IMR-90 (cell line): ENCODE results near the gene PRTG. TPM values are rescaled to one million over a fixed set of nuclear protein-coding genes. Genes with fewer than 3 reads are reported as not detected.

Experiments
- ATAC-seq: fragments of 200-7000 bp; cut with Tn5 transposase; 2 replicates; pipeline ENCODE4 v1.9.1; 2020; ENCODE audit warnings: low read depth, mild to moderate bottlenecking, moderate library complexity
- BruUV-seq: library from RNA; stranded (reverse); fragments of 400-500 nt; replicated peaks from 2 replicates; lab custom pipeline; 2021; lab: Mats Ljungman, UMichigan
- CTCF ChIA-PET: fragments of 300-600 bp; formaldehyde crosslinking; extraction: SDS; loops from one replicate; lab custom pipeline; 2021; ENCODE audit warnings: antibody characterized with exemption; lab: Yijun Ruan, JAX
- POLR2A ChIA-PET: fragments of 300-600 bp; sonication (Branson Sonifier 250); formaldehyde crosslinking; loops from one replicate; lab custom pipeline; 2022; ENCODE audit warnings: antibody characterized with exemption; ENCODE audit not compliant: unreplicated experiment; lab: Charles Lee
- DNase-seq: peaks from one replicate; pipeline ENCODE4 v3.0.0; 2013
- H2AFZ ChIP-seq: replicated peaks from 2 replicates; pipeline ENCODE3; 2013; ENCODE audit warnings: low read length, mild to moderate bottlenecking; ENCODE audit not compliant: poor library complexity
- H2AK5ac ChIP-seq: 2 replicates; pipeline ENCODE4 v1.6.1; 2013; ENCODE audit warnings: low read depth, low read length, inconsistent platforms
- H2AK9ac ChIP-seq: replicated peaks from 2 replicates; pipeline ENCODE3; 2013; ENCODE audit warnings: mild to moderate bottlenecking, low read depth, low read length, moderate library complexity; ENCODE audit not compliant: poor library complexity
- H2BK120ac ChIP-seq: 2 replicates; pipeline ENCODE4 v1.6.1; 2013; ENCODE audit warnings: low read depth, low read length, inconsistent platforms
- H2BK15ac ChIP-seq: 3 replicates; pipeline ENCODE4 v1.6.1; 2013; ENCODE audit warnings: low read depth, low read length, inconsistent platforms
- H2BK20ac ChIP-seq: 2 replicates; pipeline ENCODE4 v1.6.1; 2013; ENCODE audit warnings: low read depth, mild to moderate bottlenecking, inconsistent platforms, low read length, moderate library complexity
- H2BK5ac ChIP-seq: 2 replicates; pipeline ENCODE4 v1.6.1; 2013; ENCODE audit warnings: mild to moderate bottlenecking, low read depth, low read length, inconsistent platforms; ENCODE audit not compliant: poor library complexity, severe bottlenecking
- H3K14ac ChIP-seq: replicated peaks from 2 replicates; pipeline ENCODE4 v1.6.1; 2013; ENCODE audit warnings: low read depth, low read length, inconsistent platforms
- H3K18ac ChIP-seq: 2 replicates; pipeline ENCODE4 v1.6.1; 2013; ENCODE audit warnings: low read depth, low read length, control low read depth
- H3K23ac ChIP-seq: 2 replicates; pipeline ENCODE4 v1.6.1; 2013; ENCODE audit warnings: low read depth, low read length, inconsistent platforms
- H3K27ac ChIP-seq: 2 replicates; pipeline ENCODE4 v1.5.1; 2013; ENCODE audit warnings: mild to moderate bottlenecking, control low read depth, low read length; ENCODE audit not compliant: insufficient read depth
- H3K27me3 ChIP-seq: 2 replicates; pipeline ENCODE4 v1.6.1; 2013; ENCODE audit warnings: low read length; ENCODE audit not compliant: control insufficient read depth, insufficient read depth
- H3K36me3 ChIP-seq: 2 replicates; pipeline ENCODE4 v1.6.1; 2013; ENCODE audit warnings: low read length, mixed read lengths; ENCODE audit not compliant: control insufficient read depth, insufficient read depth
- H3K4ac ChIP-seq: 2 replicates; pipeline ENCODE4 v1.6.1; 2013; ENCODE audit warnings: low read depth, low read length, inconsistent platforms
- H3K4me1 ChIP-seq: 2 replicates; pipeline ENCODE4 v1.6.1; 2013; ENCODE audit warnings: low read length, mixed read lengths; ENCODE audit not compliant: control insufficient read depth, insufficient read depth
- H3K4me2 ChIP-seq: 2 replicates; pipeline ENCODE4 v1.6.1; 2013; ENCODE audit warnings: low read depth, mild to moderate bottlenecking, control low read depth, low read length, moderate library complexity
- H3K4me3 ChIP-seq: 2 replicates; pipeline ENCODE4 v1.5.1; 2013; ENCODE audit warnings: low read depth, mild to moderate bottlenecking, control low read depth, low read length, moderate library complexity; ENCODE audit not compliant: insufficient read depth
- H3K56ac ChIP-seq: 2 replicates; pipeline ENCODE4 v1.6.1; 2013; ENCODE audit warnings: low read length, inconsistent platforms; ENCODE audit not compliant: insufficient read depth; ENCODE audit errors: extremely low read depth
- H3K79me1 ChIP-seq, 2 experiments: 2 replicates each; pipeline ENCODE4 v1.6.1; 2013; ENCODE audit warnings: low read length in 2 of 2, inconsistent platforms in 1 of 2, low read depth in 1 of 2
- H3K9ac ChIP-seq: 2 replicates; pipeline ENCODE4 v1.6.1; 2013; ENCODE audit warnings: low read depth, low read length, control low read depth
- H3K9me1 ChIP-seq: 2 replicates; pipeline ENCODE4 v1.6.1; 2013; ENCODE audit warnings: low read length, inconsistent platforms; ENCODE audit not compliant: insufficient read depth
- H3K9me3 ChIP-seq: 2 replicates; pipeline ENCODE4 v1.6.1; 2013; ENCODE audit warnings: low read length; ENCODE audit not compliant: control insufficient read depth, insufficient read depth
- H4K20me1 ChIP-seq: 2 replicates; pipeline ENCODE4 v1.6.1; 2013; ENCODE audit warnings: low read length, inconsistent platforms; ENCODE audit not compliant: insufficient read depth
- H4K5ac ChIP-seq: 2 replicates; pipeline ENCODE4 v1.6.1; 2013; ENCODE audit warnings: mild to moderate bottlenecking, low read depth, low read length, control low read depth
- H4K8ac ChIP-seq, 2 experiments: 2 replicates each; pipeline ENCODE4 v1.6.1; 2013; ENCODE audit warnings: low read depth in 2 of 2, low read length in 2 of 2, control low read depth in 1 of 2, inconsistent platforms in 1 of 2
- H4K91ac ChIP-seq: 2 replicates; pipeline ENCODE4 v1.6.1; 2013; ENCODE audit warnings: low read depth, low read length, inconsistent platforms; ENCODE audit not compliant: insufficient read depth
- CHD1 ChIP-seq: IDR thresholded peaks from 2 replicates; pipeline ENCODE4 v1.6.1; 2012; ENCODE audit warnings: low read depth, low read length, improper control_type of control experiment
- FOS ChIP-seq: fragments of 150-350 bp; IDR thresholded peaks from 2 replicates; pipeline ENCODE4 v1.6.1; 2016; ENCODE audit warnings: low read depth, low read length
- MAZ ChIP-seq: IDR thresholded peaks from 2 replicates; pipeline ENCODE4 v1.6.1; 2012; ENCODE audit warnings: low read depth, mild to moderate bottlenecking, low read length, improper control_type of control experiment, moderate library complexity, borderline replicate concordance
- RCOR1 ChIP-seq: IDR thresholded peaks from 2 replicates; pipeline ENCODE4 v1.6.1; 2012; ENCODE audit warnings: mild to moderate bottlenecking, low read length, improper control_type of control experiment; ENCODE audit not compliant: insufficient replicate concordance
- USF2 ChIP-seq: fragments of 150-350 bp; IDR thresholded peaks from 2 replicates; pipeline ENCODE4 v1.6.1; 2017; ENCODE audit warnings: mild to moderate bottlenecking, antibody characterized with exemption, low read length, low read depth
- dilution Hi-C: fragments of 300-500 bp; cut with HindIII; formaldehyde crosslinking; loops from one replicate; pipeline ENCODE4 v1.14.3; 2018; ENCODE audit warnings: low sequenced_read_pairs; ENCODE audit not compliant: unreplicated experiment
- in situ Hi-C: fragments of 300-500 bp; cut with MboI; formaldehyde crosslinking; loops from 3 replicates; pipeline ENCODE4 v1.14.3; 2019; ENCODE audit warnings: low sequenced_read_pairs, inconsistent platforms, mixed read lengths
- intact Hi-C: fragments of 100-400 bp; cut with micrococcal nuclease; formaldehyde crosslinking; loops from 2 replicates; pipeline ENCODE4 v1.10.0; 2022
- polyA plus RNA-seq, 3 experiments: library from polyadenylated mRNA; depleted of rRNA; stranded (reverse); fragments of >200 nt; gene quantifications; 2 replicates each; pipeline ENCODE4 v1.2.3, GENCODE V29; 2012; ENCODE audit warnings: low replicate concordance in 1 of 3
- total RNA-seq: library from RNA; depleted of rRNA; stranded (reverse); fragments of >200 nt; gene quantifications from 2 replicates; pipeline ENCODE4 v1.2.3, GENCODE V29; 2012

Gene PRTG
- total and polyA plus RNA-seq, 2 of the 4 experiments (the other 2 are of a cell fraction): 0.99 to 1.4 TPM

GRCh38 chr15:55710286-55710685 is 32.7 kb downstream of the PRTG start:
- ChIA-PET POLR2A (interaction anchor here (0.7 kb wide), 1 partner anchor 78 kb away, joined by 12 read pairs; no protein-coding TSS in a partner anchor), CTCF (no interaction called here)
- Histone ChIP-seq H3K9ac (no peak overlapping the region), H2AFZ (no peak overlapping the region), H3K4me2 (no peak overlapping the region), H3K79me1 (no peaks in the 10 kb centered on the region), H3K23ac (no peak overlapping the region), H3K14ac (no peak overlapping the region), H3K36me3 (no peaks in the 10 kb centered on the region), H3K56ac (no peak overlapping the region), H2AK5ac (no peak overlapping the region), H2AK9ac (no peak overlapping the region), H4K91ac (no peak overlapping the region), H3K27me3 (peaks cover 5% of the 10 kb centered on the region), H3K4ac (no peak overlapping the region), H2BK20ac (no peak overlapping the region), H2BK5ac (no peak overlapping the region), H2BK15ac (no peak overlapping the region), H3K27ac (no peak overlapping the region), H3K9me3 (no peaks in the 10 kb centered on the region), H3K9me1 (no peaks in the 10 kb centered on the region), H4K5ac (no peak overlapping the region), H3K4me3 (no peak overlapping the region), H3K4me1 (no peaks in the 10 kb centered on the region), H4K20me1 (no peaks in the 10 kb centered on the region), H4K8ac (no peak overlapping the region), H3K18ac (no peak overlapping the region), H2BK120ac (no peak overlapping the region)
- in situ Hi-C loops (no loop called here), dilution Hi-C loops (no loop called here), intact Hi-C loops (loop anchor here (2.0 kb wide), 1 partner anchor 13 kb away; no protein-coding TSS in a partner anchor)
- DNase-seq (no peak), ATAC-seq (no peak)
- BruUV-seq: no TSS peak
- TF ChIP-seq USF2: no peak
- no peak for TF ChIP-seq RCOR1
- TF ChIP-seq FOS: no peak
- no peak for TF ChIP-seq CHD1
- TF ChIP-seq MAZ: no peak
